HG03439 (cell line): ENCODE measurements around the gene RAC3.

Experiments used
- ATAC-seq: cut with Tn5 transposase; IDR thresholded peaks from one replicate; pipeline ENCODE4 v1.9.1; 2021; ENCODE audit warnings: mild to moderate bottlenecking, moderate library complexity; ENCODE audit not compliant: unreplicated experiment

RAC3 gene

GRCh38 chr17:82022310-82022980 is 9.0 kb upstream of the RAC3 start, which contains the start of gene CENPX:
Gene CENPX, minus strand, starts transcription at chr17:82022878. Its CDS starts 17 bp downstream, at chr17:82022861.
- peak; percentile 10 for ATAC-seq

GRCh38 chr17:82022981-82023446 is 8.5 kb upstream of the RAC3 start, which contains the start of gene LRRC45:
Gene LRRC45, plus strand, starts transcription at chr17:82023305. Its CDS starts 339 bp downstream, at chr17:82023644.
- peak; percentile 83 for ATAC-seq

GRCh38 chr17:82023447-82024241 is 7.8 kb upstream of the RAC3 start:
- ATAC-seq, result peak; percentile 0

- no peak for ATAC-seq
Observed at GRCh38 chr17:82024859-82025258, 6.6 kb upstream of the RAC3 start.

- no peak for ATAC-seq
Observed at GRCh38 chr17:82025401-82026107, 5.9 kb upstream of the RAC3 start.

GRCh38 chr17:82028246-82028645 is 3.2 kb upstream of the RAC3 start:
- ATAC-seq, result no peak

GRCh38 chr17:82028966-82029365 is 2.5 kb upstream of the RAC3 start:
- ATAC-seq, result no peak

- ATAC-seq, result no peak
Observed at GRCh38 chr17:82029391-82029790, 2.1 kb upstream of the RAC3 start.

- no peak for ATAC-seq
Observed at GRCh38 chr17:82029990-82030469, 1.4 kb upstream of the RAC3 start.

- no peak for ATAC-seq
Observed at GRCh38 chr17:82030470-82031302, 792 bp upstream of the RAC3 start.

GRCh38 chr17:82031885-82032627 is 578 bp downstream of the RAC3 start:
- no peak for ATAC-seq

GRCh38 chr17:82033359-82034085 is 2.0 kb downstream of the RAC3 start:
- no peak for ATAC-seq

GRCh38 chr17:82034371-82035011 is 3.0 kb downstream of the RAC3 start:
- no peak for ATAC-seq

GRCh38 chr17:82035488-82035887 is 4.0 kb downstream of the RAC3 start:
- no peak for ATAC-seq

GRCh38 chr17:82035956-82036633 is 4.6 kb downstream of the RAC3 start:
- no peak for ATAC-seq

- ATAC-seq, result no peak
Observed at GRCh38 chr17:82036634-82037091, 5.2 kb downstream of the RAC3 start.

- peak; percentile 89 for ATAC-seq
Observed at GRCh38 chr17:82037092-82037888, 5.8 kb downstream of the RAC3 start, which contains the start of gene DCXR. Gene DCXR, minus strand, starts transcription at chr17:82037697. Its CDS starts 15 bp downstream, at chr17:82037682.
